SU-DHL-6 (cell line): ENCODE results near the gene RPSA.

Source experiments
- CTCF ChIP-seq: fragments of 200-600 bp; sonication (generic); IDR thresholded peaks from one replicate; pipeline ENCODE4 v1.5.1; 2017; ENCODE audit warnings: antibody characterized with exemption, mild to moderate bottlenecking, low read length, moderate library complexity; ENCODE audit not compliant: insufficient read depth, poor library complexity, severe bottlenecking
- EZH2phosphoT487 ChIP-seq: fragments of 200-600 bp; sonication (generic), shearing (Covaris generic); conservative IDR thresholded peaks from 2 replicates; pipeline ENCODE4 v1.6.1; 2018; ENCODE audit warnings: mild to moderate bottlenecking, antibody characterized with exemption, low read length, moderate library complexity, mixed read lengths

GRCh38 chr3:39445927-39446326 lies 39.4 kb downstream of the RPSA start:
- TF ChIP-seq CTCF (no peak), EZH2phosphoT487 (no peak)
